GM13976 (cell line): ENCODE results near the gene ZDHHC14.

Experiments used
- DNase-seq: peaks from one replicate; pipeline ENCODE4 v3.0.0; 2012; ENCODE audit warnings: low spot score
- in situ Hi-C: fragments of 300-500 bp; cut with MboI; formaldehyde crosslinking; loops from one replicate; pipeline ENCODE4 v1.12.0; 2022; ENCODE audit warnings: low sequenced_read_pairs, mixed read lengths, inconsistent platforms; ENCODE audit not compliant: unreplicated experiment
- TF ChIP-seq, protein P1 (sequence below): IDR thresholded peaks from 2 replicates; pipeline ENCODE4 v1.5.1; 2012; ENCODE audit warnings: borderline replicate concordance, mild to moderate bottlenecking; ENCODE audit not compliant: insufficient read depth; ENCODE audit errors: extremely low read depth, missing control alignments, control extremely low read depth

ZDHHC14 gene

DNA sequence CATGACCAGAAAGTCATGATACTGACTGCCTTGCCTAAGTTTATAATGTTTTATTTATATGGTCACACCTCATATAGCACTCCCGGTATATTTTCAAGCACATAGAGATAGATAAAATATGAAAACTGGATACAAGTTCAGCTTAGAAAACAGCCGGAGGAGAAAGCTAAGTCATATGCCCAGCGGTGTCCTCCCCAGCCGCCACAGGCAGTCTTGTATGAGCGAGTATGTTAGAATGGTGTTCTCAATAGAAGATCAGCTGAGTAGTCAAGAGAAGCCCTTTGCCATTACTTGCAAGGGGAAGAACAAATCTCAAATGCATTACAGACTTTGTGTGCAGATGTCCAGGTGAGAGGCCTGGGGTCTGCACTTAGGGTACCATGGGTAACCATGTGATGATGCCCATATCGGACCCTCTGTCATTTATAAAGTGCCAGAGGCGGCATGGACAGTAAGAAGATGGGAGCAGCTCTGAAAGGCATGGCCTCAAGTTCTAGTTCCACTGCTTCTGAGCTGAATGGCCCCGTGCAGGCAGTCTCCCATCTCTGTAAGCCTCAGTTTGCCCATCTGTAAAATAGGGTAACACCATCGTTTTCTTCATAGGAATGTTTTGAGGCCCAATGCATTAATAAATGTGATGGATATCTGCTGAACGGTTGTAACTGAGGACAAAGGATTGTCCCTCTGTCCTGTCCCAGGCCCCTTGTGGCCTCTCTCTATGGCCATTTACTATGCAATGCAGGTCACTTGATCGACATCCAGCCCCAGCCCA lies 246.4 kb downstream of the ZDHHC14 start:
- TF ChIP-seq, protein P1, sequence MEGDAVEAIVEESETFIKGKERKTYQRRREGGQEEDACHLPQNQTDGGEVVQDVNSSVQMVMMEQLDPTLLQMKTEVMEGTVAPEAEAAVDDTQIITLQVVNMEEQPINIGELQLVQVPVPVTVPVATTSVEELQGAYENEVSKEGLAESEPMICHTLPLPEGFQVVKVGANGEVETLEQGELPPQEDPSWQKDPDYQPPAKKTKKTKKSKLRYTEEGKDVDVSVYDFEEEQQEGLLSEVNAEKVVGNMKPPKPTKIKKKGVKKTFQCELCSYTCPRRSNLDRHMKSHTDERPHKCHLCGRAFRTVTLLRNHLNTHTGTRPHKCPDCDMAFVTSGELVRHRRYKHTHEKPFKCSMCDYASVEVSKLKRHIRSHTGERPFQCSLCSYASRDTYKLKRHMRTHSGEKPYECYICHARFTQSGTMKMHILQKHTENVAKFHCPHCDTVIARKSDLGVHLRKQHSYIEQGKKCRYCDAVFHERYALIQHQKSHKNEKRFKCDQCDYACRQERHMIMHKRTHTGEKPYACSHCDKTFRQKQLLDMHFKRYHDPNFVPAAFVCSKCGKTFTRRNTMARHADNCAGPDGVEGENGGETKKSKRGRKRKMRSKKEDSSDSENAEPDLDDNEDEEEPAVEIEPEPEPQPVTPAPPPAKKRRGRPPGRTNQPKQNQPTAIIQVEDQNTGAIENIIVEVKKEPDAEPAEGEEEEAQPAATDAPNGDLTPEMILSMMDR: no peak
- in situ Hi-C loops: no loop called here
- no peak for DNase-seq

DNA sequence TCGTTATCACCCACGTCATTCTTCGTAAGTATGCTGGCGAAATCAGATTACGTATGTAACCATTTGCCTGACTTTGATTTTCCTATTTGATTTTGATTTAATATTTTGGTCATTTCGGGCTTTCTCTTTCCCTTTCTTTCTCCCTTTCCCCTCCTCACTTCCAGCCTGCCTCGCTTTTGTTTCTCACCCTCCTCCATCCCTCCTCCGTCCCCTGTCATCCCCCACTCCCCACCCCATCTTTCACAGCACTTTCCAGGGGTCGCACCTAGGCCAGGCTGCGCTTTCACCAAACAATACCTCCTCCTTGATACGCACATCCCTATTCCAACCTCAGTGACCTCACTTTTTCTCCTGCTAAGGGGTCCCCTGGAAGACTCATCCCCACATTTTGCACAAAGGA lies 247.5 kb downstream of the ZDHHC14 start:
- in situ Hi-C loops: no loop called here
- no peak for DNase-seq
- TF ChIP-seq, protein P1: no peak

DNA sequence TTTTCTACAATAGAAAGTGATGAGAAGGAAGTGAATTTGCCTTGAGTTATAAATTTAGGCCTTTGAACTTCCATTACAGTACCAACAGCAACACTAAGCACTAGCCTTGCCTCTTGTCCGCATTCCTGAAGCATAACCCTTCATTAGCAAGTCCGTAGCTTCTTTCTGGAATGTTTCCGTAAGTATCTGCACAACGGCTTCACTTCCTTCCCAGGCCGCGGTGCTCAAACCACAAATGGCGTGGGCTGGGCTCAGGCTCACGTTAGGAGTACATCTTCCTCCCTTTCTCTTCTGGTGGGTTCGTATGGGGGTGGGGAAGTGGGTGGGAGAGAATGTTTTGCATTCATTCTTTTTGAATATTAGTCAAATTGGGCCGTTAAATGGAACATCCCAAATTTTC lies 248.2 kb downstream of the ZDHHC14 start:
- in situ Hi-C loops: no loop called here
- TF ChIP-seq, protein P1: no peak
- DNase-seq: no peak

DNA sequence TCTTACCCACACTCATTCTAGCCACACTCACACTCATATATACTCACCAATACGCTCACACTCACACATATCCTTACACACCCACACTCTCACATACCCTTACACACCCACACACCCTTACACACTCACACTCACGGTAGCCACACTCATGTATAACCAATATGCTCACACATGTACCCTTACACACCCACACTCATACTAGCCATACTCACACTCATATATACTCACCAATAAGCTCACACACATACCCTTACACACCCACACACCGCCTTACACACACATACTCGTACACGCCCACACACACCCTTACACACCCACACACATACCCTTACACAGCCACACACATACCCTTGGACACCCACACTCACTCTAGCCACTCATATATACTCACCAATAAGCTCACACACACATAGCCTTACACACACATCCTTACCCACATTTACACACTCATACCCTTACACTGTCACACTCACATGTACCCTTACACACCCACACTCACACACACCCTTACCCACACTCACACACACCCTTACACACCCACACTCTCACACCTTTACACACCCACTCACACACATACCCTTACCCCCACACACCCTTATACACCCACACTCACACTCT lies 249.6 kb downstream of the ZDHHC14 start:
- TF ChIP-seq, protein P1: no peak
- no peak for DNase-seq
- in situ Hi-C loops: no loop called here

DNA sequence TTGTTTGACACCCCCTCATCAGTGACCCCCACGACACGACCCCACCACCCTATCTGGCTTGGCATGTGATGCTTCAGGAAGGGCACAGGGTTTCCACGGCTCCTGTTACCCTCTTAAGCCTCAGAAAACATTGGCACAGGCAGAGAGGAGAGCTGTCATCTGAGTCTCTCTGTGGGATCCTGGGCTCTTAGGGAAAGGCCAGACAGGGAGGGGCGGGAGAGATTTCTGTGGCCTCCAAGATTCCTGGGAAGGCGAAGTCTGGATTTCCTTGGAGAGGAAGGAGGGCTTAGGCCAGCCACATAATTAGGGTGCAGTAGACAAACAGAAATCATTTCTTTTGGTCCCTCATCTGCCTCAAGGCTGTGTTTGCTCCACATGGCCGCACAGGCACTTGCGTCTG lies 250.4 kb downstream of the ZDHHC14 start:
- TF ChIP-seq, protein P1: no peak
- DNase-seq: no peak
- in situ Hi-C loops: no loop called here

DNA sequence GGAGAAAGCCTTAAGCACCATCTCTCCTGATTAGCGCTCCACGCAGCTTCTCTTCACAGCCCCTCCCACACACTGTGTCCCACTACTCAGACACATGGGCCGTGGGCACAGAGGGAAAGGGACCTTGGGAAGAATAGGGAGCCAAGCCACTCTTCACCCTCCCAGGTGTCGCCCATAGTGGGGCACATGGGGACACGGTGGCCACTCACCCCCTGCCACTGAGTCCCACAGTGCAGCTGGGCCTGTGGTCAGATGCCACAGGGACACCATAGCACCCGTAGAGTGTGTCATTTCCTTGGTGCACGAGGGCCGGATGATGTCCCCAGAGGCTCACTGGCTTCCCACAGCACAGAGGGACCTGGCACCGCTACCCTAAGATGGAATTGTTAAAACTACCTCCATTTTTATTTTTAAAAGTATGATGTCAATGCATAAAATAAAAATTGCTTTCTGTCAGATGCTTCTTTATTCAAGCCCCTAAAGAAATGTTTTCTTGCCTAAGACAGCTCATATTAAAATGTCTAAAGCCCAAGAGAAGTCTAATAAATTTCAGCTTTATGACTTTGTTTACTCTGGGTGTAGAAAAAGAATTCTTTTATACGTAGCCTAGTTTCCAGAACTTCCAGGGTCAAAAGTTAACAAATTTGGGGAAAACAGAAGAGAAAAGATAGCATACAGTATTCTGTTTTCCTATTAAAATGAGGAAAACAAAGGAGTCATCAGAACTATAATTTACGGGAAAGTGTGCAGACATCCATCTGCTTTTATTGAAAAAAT lies 251.0 kb downstream of the ZDHHC14 start:
- TF ChIP-seq, protein P1: no peak
- in situ Hi-C loops: no loop called here
- DNase-seq: no peak
